IMR-90 (cell line): ENCODE measurements around the gene LYPD3. TPM values are rescaled to one million over a fixed set of nuclear protein-coding genes. Genes with fewer than 3 reads are reported as not detected.

Experiments used
- ATAC-seq: fragments of 200-7000 bp; cut with Tn5 transposase; 2 replicates; pipeline ENCODE4 v1.9.1; 2020; ENCODE audit warnings: low read depth, mild to moderate bottlenecking, moderate library complexity
- BruUV-seq: library from RNA; stranded (reverse); fragments of 400-500 nt; replicated peaks from 2 replicates; lab custom pipeline; 2021; lab: Mats Ljungman, UMichigan
- CTCF ChIA-PET: fragments of 300-600 bp; formaldehyde crosslinking; extraction: SDS; loops from one replicate; lab custom pipeline; 2021; ENCODE audit warnings: antibody characterized with exemption; lab: Yijun Ruan, JAX
- POLR2A ChIA-PET: fragments of 300-600 bp; sonication (Branson Sonifier 250); formaldehyde crosslinking; loops from one replicate; lab custom pipeline; 2022; ENCODE audit warnings: antibody characterized with exemption; ENCODE audit not compliant: unreplicated experiment; lab: Charles Lee
- DNase-seq: peaks from one replicate; pipeline ENCODE4 v3.0.0; 2013
- H2AFZ ChIP-seq: replicated peaks from 2 replicates; pipeline ENCODE3; 2013; ENCODE audit warnings: low read length, mild to moderate bottlenecking; ENCODE audit not compliant: poor library complexity
- H2AK5ac ChIP-seq: 2 replicates; pipeline ENCODE4 v1.6.1; 2013; ENCODE audit warnings: low read depth, low read length, inconsistent platforms
- H2AK9ac ChIP-seq: replicated peaks from 2 replicates; pipeline ENCODE3; 2013; ENCODE audit warnings: mild to moderate bottlenecking, low read depth, low read length, moderate library complexity; ENCODE audit not compliant: poor library complexity
- H2BK120ac ChIP-seq: 2 replicates; pipeline ENCODE4 v1.6.1; 2013; ENCODE audit warnings: low read depth, low read length, inconsistent platforms
- H2BK15ac ChIP-seq: 3 replicates; pipeline ENCODE4 v1.6.1; 2013; ENCODE audit warnings: low read depth, low read length, inconsistent platforms
- H2BK20ac ChIP-seq: 2 replicates; pipeline ENCODE4 v1.6.1; 2013; ENCODE audit warnings: low read depth, mild to moderate bottlenecking, inconsistent platforms, low read length, moderate library complexity
- H2BK5ac ChIP-seq: 2 replicates; pipeline ENCODE4 v1.6.1; 2013; ENCODE audit warnings: mild to moderate bottlenecking, low read depth, low read length, inconsistent platforms; ENCODE audit not compliant: poor library complexity, severe bottlenecking
- H3K14ac ChIP-seq: replicated peaks from 2 replicates; pipeline ENCODE4 v1.6.1; 2013; ENCODE audit warnings: low read depth, low read length, inconsistent platforms
- H3K18ac ChIP-seq: 2 replicates; pipeline ENCODE4 v1.6.1; 2013; ENCODE audit warnings: low read depth, low read length, control low read depth
- H3K23ac ChIP-seq: 2 replicates; pipeline ENCODE4 v1.6.1; 2013; ENCODE audit warnings: low read depth, low read length, inconsistent platforms
- H3K27ac ChIP-seq: 2 replicates; pipeline ENCODE4 v1.5.1; 2013; ENCODE audit warnings: mild to moderate bottlenecking, control low read depth, low read length; ENCODE audit not compliant: insufficient read depth
- H3K27me3 ChIP-seq: 2 replicates; pipeline ENCODE4 v1.6.1; 2013; ENCODE audit warnings: low read length; ENCODE audit not compliant: control insufficient read depth, insufficient read depth
- H3K36me3 ChIP-seq: 2 replicates; pipeline ENCODE4 v1.6.1; 2013; ENCODE audit warnings: low read length, mixed read lengths; ENCODE audit not compliant: control insufficient read depth, insufficient read depth
- H3K4ac ChIP-seq: 2 replicates; pipeline ENCODE4 v1.6.1; 2013; ENCODE audit warnings: low read depth, low read length, inconsistent platforms
- H3K4me1 ChIP-seq: 2 replicates; pipeline ENCODE4 v1.6.1; 2013; ENCODE audit warnings: low read length, mixed read lengths; ENCODE audit not compliant: control insufficient read depth, insufficient read depth
- H3K4me2 ChIP-seq: 2 replicates; pipeline ENCODE4 v1.6.1; 2013; ENCODE audit warnings: low read depth, mild to moderate bottlenecking, control low read depth, low read length, moderate library complexity
- H3K4me3 ChIP-seq: 2 replicates; pipeline ENCODE4 v1.5.1; 2013; ENCODE audit warnings: low read depth, mild to moderate bottlenecking, control low read depth, low read length, moderate library complexity; ENCODE audit not compliant: insufficient read depth
- H3K56ac ChIP-seq: 2 replicates; pipeline ENCODE4 v1.6.1; 2013; ENCODE audit warnings: low read length, inconsistent platforms; ENCODE audit not compliant: insufficient read depth; ENCODE audit errors: extremely low read depth
- H3K79me1 ChIP-seq, 2 experiments: 2 replicates each; pipeline ENCODE4 v1.6.1; 2013; ENCODE audit warnings: low read length in 2 of 2, inconsistent platforms in 1 of 2, low read depth in 1 of 2
- H3K9ac ChIP-seq: 2 replicates; pipeline ENCODE4 v1.6.1; 2013; ENCODE audit warnings: low read depth, low read length, control low read depth
- H3K9me1 ChIP-seq: 2 replicates; pipeline ENCODE4 v1.6.1; 2013; ENCODE audit warnings: low read length, inconsistent platforms; ENCODE audit not compliant: insufficient read depth
- H3K9me3 ChIP-seq: 2 replicates; pipeline ENCODE4 v1.6.1; 2013; ENCODE audit warnings: low read length; ENCODE audit not compliant: control insufficient read depth, insufficient read depth
- H4K20me1 ChIP-seq: 2 replicates; pipeline ENCODE4 v1.6.1; 2013; ENCODE audit warnings: low read length, inconsistent platforms; ENCODE audit not compliant: insufficient read depth
- H4K5ac ChIP-seq: 2 replicates; pipeline ENCODE4 v1.6.1; 2013; ENCODE audit warnings: mild to moderate bottlenecking, low read depth, low read length, control low read depth
- H4K8ac ChIP-seq, 2 experiments: 2 replicates each; pipeline ENCODE4 v1.6.1; 2013; ENCODE audit warnings: low read depth in 2 of 2, low read length in 2 of 2, control low read depth in 1 of 2, inconsistent platforms in 1 of 2
- H4K91ac ChIP-seq: 2 replicates; pipeline ENCODE4 v1.6.1; 2013; ENCODE audit warnings: low read depth, low read length, inconsistent platforms; ENCODE audit not compliant: insufficient read depth
- BHLHE40 ChIP-seq: fragments of 150-350 bp; IDR thresholded peaks from 2 replicates; pipeline ENCODE4 v1.6.1; 2016; ENCODE audit warnings: mild to moderate bottlenecking, low read depth, low read length
- CEBPB ChIP-seq: IDR thresholded peaks from 2 replicates; pipeline ENCODE4 v1.6.1; 2012; ENCODE audit warnings: low read depth, low read length, improper control_type of control experiment
- CHD1 ChIP-seq: IDR thresholded peaks from 2 replicates; pipeline ENCODE4 v1.6.1; 2012; ENCODE audit warnings: low read depth, low read length, improper control_type of control experiment
- FOS ChIP-seq: fragments of 150-350 bp; IDR thresholded peaks from 2 replicates; pipeline ENCODE4 v1.6.1; 2016; ENCODE audit warnings: low read depth, low read length
- MAZ ChIP-seq: IDR thresholded peaks from 2 replicates; pipeline ENCODE4 v1.6.1; 2012; ENCODE audit warnings: low read depth, mild to moderate bottlenecking, low read length, improper control_type of control experiment, moderate library complexity, borderline replicate concordance
- MXI1 ChIP-seq: IDR thresholded peaks from 2 replicates; pipeline ENCODE4 v1.6.1; 2012; ENCODE audit warnings: low read depth, mild to moderate bottlenecking, low read length, moderate library complexity, borderline replicate concordance
- NFE2L2 ChIP-seq: fragments of 150-350 bp; IDR thresholded peaks from 2 replicates; pipeline ENCODE4 v1.6.1; 2016; ENCODE audit warnings: low read depth, mild to moderate bottlenecking, low read length
- POLR2A ChIP-seq: IDR thresholded peaks from 2 replicates; pipeline ENCODE4 v1.6.1; 2012; ENCODE audit warnings: mild to moderate bottlenecking, low read depth, low read length
- RAD21 ChIP-seq: IDR thresholded peaks from 2 replicates; pipeline ENCODE4 v1.6.1; 2012; ENCODE audit warnings: low read length, improper control_type of control experiment
- RCOR1 ChIP-seq: IDR thresholded peaks from 2 replicates; pipeline ENCODE4 v1.6.1; 2012; ENCODE audit warnings: mild to moderate bottlenecking, low read length, improper control_type of control experiment; ENCODE audit not compliant: insufficient replicate concordance
- SMC3 ChIP-seq: fragments of 150-350 bp; IDR thresholded peaks from 2 replicates; pipeline ENCODE4 v1.6.1; 2016; ENCODE audit warnings: low read depth, mild to moderate bottlenecking, antibody characterized with exemption, low read length, moderate library complexity
- dilution Hi-C: fragments of 300-500 bp; cut with HindIII; formaldehyde crosslinking; loops from one replicate; pipeline ENCODE4 v1.14.3; 2018; ENCODE audit warnings: low sequenced_read_pairs; ENCODE audit not compliant: unreplicated experiment
- in situ Hi-C: fragments of 300-500 bp; cut with MboI; formaldehyde crosslinking; loops from 3 replicates; pipeline ENCODE4 v1.14.3; 2019; ENCODE audit warnings: low sequenced_read_pairs, inconsistent platforms, mixed read lengths
- intact Hi-C: fragments of 100-400 bp; cut with micrococcal nuclease; formaldehyde crosslinking; loops from 2 replicates; pipeline ENCODE4 v1.10.0; 2022
- polyA plus RNA-seq, 3 experiments: library from polyadenylated mRNA; depleted of rRNA; stranded (reverse); fragments of >200 nt; gene quantifications; 2 replicates each; pipeline ENCODE4 v1.2.3, GENCODE V29; 2012; ENCODE audit warnings: low replicate concordance in 1 of 3
- total RNA-seq: library from RNA; depleted of rRNA; stranded (reverse); fragments of >200 nt; gene quantifications from 2 replicates; pipeline ENCODE4 v1.2.3, GENCODE V29; 2012
- TF ChIP-seq, protein P1 (sequence below): fragments of 150-350 bp; IDR thresholded peaks from 2 replicates; pipeline ENCODE4 v1.6.1; 2017; ENCODE audit warnings: mild to moderate bottlenecking, antibody characterized with exemption, low read length, low read depth
- TF ChIP-seq, protein P2 (sequence below): fragments of 150-350 bp; IDR thresholded peaks from 2 replicates; pipeline ENCODE4 v1.6.1; 2016; ENCODE audit warnings: low read depth, mild to moderate bottlenecking, low read length, moderate library complexity, borderline replicate concordance
- TF ChIP-seq, protein P3 (sequence below): conservative IDR thresholded peaks from 2 replicates; pipeline ENCODE4 v1.5.1; 2012; ENCODE audit warnings: mild to moderate bottlenecking, low read depth, low read length, improper control_type of control experiment

Gene LYPD3
- total and polyA plus RNA-seq, 2 of the 4 experiments (the other 2 are of a cell fraction), result 0.18 to 1.1 TPM

DNA sequence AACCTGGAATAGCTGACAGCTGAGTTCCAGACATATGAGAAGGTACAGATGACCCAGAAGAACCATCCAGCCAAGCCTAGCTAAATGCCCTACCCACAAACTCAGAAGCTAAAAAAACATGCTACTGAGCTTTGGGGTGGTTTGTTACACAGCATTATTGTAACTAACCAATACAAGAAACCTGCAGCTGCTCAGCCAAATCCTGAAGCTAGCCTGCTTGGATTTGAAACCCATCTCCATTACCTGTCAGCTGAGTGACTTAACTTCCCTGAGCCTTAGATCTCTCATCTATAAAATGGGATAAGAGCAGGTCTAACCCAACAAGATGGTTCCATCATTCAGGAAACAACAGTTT, 25.7 kb downstream of the LYPD3 start:
- no peaks in the 10 kb centered on the region for H3K79me1 ChIP-seq
- no peak overlapping the region for H2BK120ac ChIP-seq
- DNase-seq (no peak), ATAC-seq (no peak)
- no TSS peak for BruUV-seq
- H3K4me2 ChIP-seq, result no peak overlapping the region
- H2BK5ac ChIP-seq, result no peak overlapping the region
- in situ Hi-C loops (no loop called here), dilution Hi-C loops (no loop called here), intact Hi-C loops (loop anchor here (10.0 kb wide), 1 partner anchor 365 kb away; the partner anchor contains the start of gene LYPD5)
- H3K4ac ChIP-seq, result no peak overlapping the region
- no peaks in the 10 kb centered on the region; the same call in none of the 2 replicates for H4K20me1 ChIP-seq
- TF ChIP-seq NFE2L2 (no peak), RAD21 (no peak), MXI1 (no peak), CEBPB (no peak), CHD1 (no peak), MAZ (no peak), RCOR1 (no peak), POLR2A (no peak), BHLHE40 (no peak), SMC3 (no peak), FOS (no peak)
- TF ChIP-seq, protein P1, sequence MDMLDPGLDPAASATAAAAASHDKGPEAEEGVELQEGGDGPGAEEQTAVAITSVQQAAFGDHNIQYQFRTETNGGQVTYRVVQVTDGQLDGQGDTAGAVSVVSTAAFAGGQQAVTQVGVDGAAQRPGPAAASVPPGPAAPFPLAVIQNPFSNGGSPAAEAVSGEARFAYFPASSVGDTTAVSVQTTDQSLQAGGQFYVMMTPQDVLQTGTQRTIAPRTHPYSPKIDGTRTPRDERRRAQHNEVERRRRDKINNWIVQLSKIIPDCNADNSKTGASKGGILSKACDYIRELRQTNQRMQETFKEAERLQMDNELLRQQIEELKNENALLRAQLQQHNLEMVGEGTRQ, result no peak
- TF ChIP-seq, protein P2, sequence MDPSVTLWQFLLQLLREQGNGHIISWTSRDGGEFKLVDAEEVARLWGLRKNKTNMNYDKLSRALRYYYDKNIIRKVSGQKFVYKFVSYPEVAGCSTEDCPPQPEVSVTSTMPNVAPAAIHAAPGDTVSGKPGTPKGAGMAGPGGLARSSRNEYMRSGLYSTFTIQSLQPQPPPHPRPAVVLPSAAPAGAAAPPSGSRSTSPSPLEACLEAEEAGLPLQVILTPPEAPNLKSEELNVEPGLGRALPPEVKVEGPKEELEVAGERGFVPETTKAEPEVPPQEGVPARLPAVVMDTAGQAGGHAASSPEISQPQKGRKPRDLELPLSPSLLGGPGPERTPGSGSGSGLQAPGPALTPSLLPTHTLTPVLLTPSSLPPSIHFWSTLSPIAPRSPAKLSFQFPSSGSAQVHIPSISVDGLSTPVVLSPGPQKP, result no peak
- TF ChIP-seq, protein P3, sequence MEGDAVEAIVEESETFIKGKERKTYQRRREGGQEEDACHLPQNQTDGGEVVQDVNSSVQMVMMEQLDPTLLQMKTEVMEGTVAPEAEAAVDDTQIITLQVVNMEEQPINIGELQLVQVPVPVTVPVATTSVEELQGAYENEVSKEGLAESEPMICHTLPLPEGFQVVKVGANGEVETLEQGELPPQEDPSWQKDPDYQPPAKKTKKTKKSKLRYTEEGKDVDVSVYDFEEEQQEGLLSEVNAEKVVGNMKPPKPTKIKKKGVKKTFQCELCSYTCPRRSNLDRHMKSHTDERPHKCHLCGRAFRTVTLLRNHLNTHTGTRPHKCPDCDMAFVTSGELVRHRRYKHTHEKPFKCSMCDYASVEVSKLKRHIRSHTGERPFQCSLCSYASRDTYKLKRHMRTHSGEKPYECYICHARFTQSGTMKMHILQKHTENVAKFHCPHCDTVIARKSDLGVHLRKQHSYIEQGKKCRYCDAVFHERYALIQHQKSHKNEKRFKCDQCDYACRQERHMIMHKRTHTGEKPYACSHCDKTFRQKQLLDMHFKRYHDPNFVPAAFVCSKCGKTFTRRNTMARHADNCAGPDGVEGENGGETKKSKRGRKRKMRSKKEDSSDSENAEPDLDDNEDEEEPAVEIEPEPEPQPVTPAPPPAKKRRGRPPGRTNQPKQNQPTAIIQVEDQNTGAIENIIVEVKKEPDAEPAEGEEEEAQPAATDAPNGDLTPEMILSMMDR, result no peak
- no peak overlapping the region for H2BK15ac ChIP-seq
- no peak overlapping the region for H3K23ac ChIP-seq
- H2BK20ac ChIP-seq, result no peak overlapping the region
- no peak overlapping the region for H3K56ac ChIP-seq
- no peak overlapping the region for H4K5ac ChIP-seq
- H2AK5ac ChIP-seq, result no peak overlapping the region
- no peak overlapping the region for H2AFZ ChIP-seq
- no peak overlapping the region for H3K14ac ChIP-seq
- no peak overlapping the region for H3K9ac ChIP-seq
- H3K4me1 ChIP-seq, result peaks cover 3% of the 10 kb centered on the region; the same call in 1 of the 2 replicates
- no peak overlapping the region for H3K4me3 ChIP-seq
- no peak overlapping the region for H4K91ac ChIP-seq
- peaks cover 3% of the 10 kb centered on the region; the same call in 1 of the 2 replicates for H3K9me3 ChIP-seq
- H2AK9ac ChIP-seq, result no peak overlapping the region
- H3K18ac ChIP-seq, result no peak overlapping the region
- H3K27ac ChIP-seq, result no peak overlapping the region
- 0 out of 2 replicates have a peak, but pooled peaks cover 3% of the 10 kb centered on the region for H3K9me1 ChIP-seq
- no peak overlapping the region for H4K8ac ChIP-seq
- POLR2A ChIA-PET, result no interaction called here
- H3K36me3 ChIP-seq, result no peaks in the 10 kb centered on the region
- CTCF ChIA-PET, result interaction anchor here (0.6 to 2.4 kb wide), 5 partner anchors 9 to 80 kb away, joined by 3 to 8 read pairs (median 4); no protein-coding TSS in a partner anchor
- H3K27me3 ChIP-seq, result 0 out of 2 replicates have a peak, but pooled peaks cover 2% of the 10 kb centered on the region
